Uterus (tissue), 4 donors: Measurements from ENCODE around the gene MR1. TPM values are rescaled to one million over a fixed set of nuclear protein-coding genes. Genes with fewer than 3 reads are reported as not detected.

Source experiments
- DNase-seq, 2 donors: peaks; one replicate each; pipeline ENCODE4 v3.0.0-alpha.2; 2019 to 2020
- H3K27ac ChIP-seq, 2 donors: fragments of 200-600 bp; sonication (generic); 1 replicate in 1 of 2; 2 replicates in 1 of 2; pipeline ENCODE4 v1.5.1; 2016 to 2018
- H3K27me3 ChIP-seq, 2 donors: fragments of 200-600 bp; sonication (generic); one replicate each; pipeline ENCODE4 v1.5.1; 2018 to 2019; ENCODE audit warnings: control low read depth in 1 of 2
- H3K36me3 ChIP-seq, 2 donors: fragments of 200-600 bp; sonication (generic); one replicate each; pipeline ENCODE4 v1.5.1; 2019; ENCODE audit warnings: control low read depth in 1 of 2
- H3K4me1 ChIP-seq, 2 donors: fragments of 200-600 bp; sonication (generic); one replicate each; pipeline ENCODE4 v1.5.1; 2018 to 2019; ENCODE audit warnings: control low read depth in 1 of 2
- H3K4me3 ChIP-seq, 2 donors: fragments of 200-600 bp; sonication (generic); 1 replicate in 1 of 2; 2 replicates in 1 of 2; pipeline ENCODE4 v1.5.1; 2018 to 2019; ENCODE audit warnings: mild to moderate bottlenecking in 1 of 2
- H3K9me3 ChIP-seq, 2 donors: fragments of 200-600 bp; sonication (generic); one replicate each; pipeline ENCODE4 v1.5.1; 2019; ENCODE audit warnings: control low read depth in 1 of 2
- POLR2A ChIP-seq, 2 donors: fragments of 450-650 bp; IDR thresholded peaks; one replicate each; pipeline ENCODE4 v1.6.1; 2016; ENCODE audit warnings: antibody characterized with exemption in 2 of 2, mild to moderate bottlenecking in 1 of 2, moderate library complexity in 1 of 2
- intact Hi-C: fragments of 100-400 bp; cut with DNase I; formaldehyde crosslinking; loops from one replicate; pipeline ENCODE4 v1.15.1; 2023; ENCODE audit warnings: low total_unique reads
- total RNA-seq, 4 donors: library from RNA; depleted of rRNA in 3 of 4; stranded (reverse); fragments of >200 nt in 3 of 4; gene quantifications; one replicate each; pipeline versions ENCODE4 v1.1.0 to v1.2.4, GENCODE V29; 2014 to 2023
- TF ChIP-seq, protein P1 (sequence below), 4 experiments: fragments of 200-600 bp in 2 of 4; fragments of 450-650 bp in 2 of 4; sonication (generic) in 2 of 4; IDR thresholded peaks; one replicate each; pipeline ENCODE4 v1.5.1; 2016 to 2019; ENCODE audit warnings: antibody characterized with exemption in 4 of 4, mild to moderate bottlenecking in 2 of 4, moderate library complexity in 1 of 4
- donor health status: DM: yes; HTN: yes; CAD: no.

MR1 gene
- total RNA-seq: 10 to 100 TPM; 13.8 to 29.7 (median 16.2) TPM

GRCh38 chr1:181033799-181034451, at the start of gene MR1:
Gene MR1, plus strand, starts transcription at chr1:181033983. Its CDS starts 25 bp downstream, at chr1:181034008.
- TF ChIP-seq POLR2A (IDR thresholded peaks at IDR 0.05): peak; percentile 45 to 90
- TF ChIP-seq, protein P1, sequence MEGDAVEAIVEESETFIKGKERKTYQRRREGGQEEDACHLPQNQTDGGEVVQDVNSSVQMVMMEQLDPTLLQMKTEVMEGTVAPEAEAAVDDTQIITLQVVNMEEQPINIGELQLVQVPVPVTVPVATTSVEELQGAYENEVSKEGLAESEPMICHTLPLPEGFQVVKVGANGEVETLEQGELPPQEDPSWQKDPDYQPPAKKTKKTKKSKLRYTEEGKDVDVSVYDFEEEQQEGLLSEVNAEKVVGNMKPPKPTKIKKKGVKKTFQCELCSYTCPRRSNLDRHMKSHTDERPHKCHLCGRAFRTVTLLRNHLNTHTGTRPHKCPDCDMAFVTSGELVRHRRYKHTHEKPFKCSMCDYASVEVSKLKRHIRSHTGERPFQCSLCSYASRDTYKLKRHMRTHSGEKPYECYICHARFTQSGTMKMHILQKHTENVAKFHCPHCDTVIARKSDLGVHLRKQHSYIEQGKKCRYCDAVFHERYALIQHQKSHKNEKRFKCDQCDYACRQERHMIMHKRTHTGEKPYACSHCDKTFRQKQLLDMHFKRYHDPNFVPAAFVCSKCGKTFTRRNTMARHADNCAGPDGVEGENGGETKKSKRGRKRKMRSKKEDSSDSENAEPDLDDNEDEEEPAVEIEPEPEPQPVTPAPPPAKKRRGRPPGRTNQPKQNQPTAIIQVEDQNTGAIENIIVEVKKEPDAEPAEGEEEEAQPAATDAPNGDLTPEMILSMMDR (IDR thresholded peaks at IDR 0.05): peak in 1 of 4 experiments; percentile 2
- H3K4me3 ChIP-seq: peak within 1 kb of the TSS; percentile 27 to 41
- no peaks in the 10 kb centered on the region for H3K9me3 ChIP-seq
- H3K27me3 ChIP-seq: no peaks in the 10 kb centered on the region
- peaks cover 4 to 10% of the 10 kb centered on the region in 2 donors for H3K4me1 ChIP-seq
- no peaks in the 10 kb centered on the region for H3K36me3 ChIP-seq
- peak within 1 kb of the TSS; percentile 82 to 98 for H3K27ac ChIP-seq
- intact Hi-C loops: no loop called here
- peak in 1 of 2 donors; percentile 48 for DNase-seq

DNA sequence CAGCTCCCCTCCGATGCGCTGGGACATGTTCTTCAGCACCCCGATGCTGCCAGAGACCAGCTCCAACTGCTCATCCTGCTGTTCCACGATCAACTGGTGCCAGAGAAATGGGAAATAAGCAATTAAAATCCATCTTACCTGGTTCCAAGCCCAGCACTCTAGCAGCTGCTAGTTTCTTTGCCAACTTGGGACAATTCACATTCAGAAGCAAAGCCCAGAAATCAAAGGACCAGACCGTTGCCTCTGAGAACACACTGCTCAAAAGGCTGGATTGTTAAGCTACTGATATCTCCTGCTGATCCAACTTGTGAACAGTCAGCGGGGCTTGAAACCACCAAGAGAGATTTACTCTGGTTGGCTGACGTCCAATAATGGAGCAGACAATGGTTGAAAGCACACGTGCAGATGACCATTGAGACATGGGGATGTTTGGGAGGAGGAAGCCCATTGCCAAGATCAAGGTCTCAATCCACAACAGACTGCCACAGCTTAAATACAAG, 45.5 kb upstream of the MR1 start:
- Histone ChIP-seq H3K27me3 (no peaks in the 10 kb centered on the region), H3K4me3 (no peak overlapping the region), H3K4me1 (no peaks in the 10 kb centered on the region), H3K36me3 (no peaks in the 10 kb centered on the region), H3K9me3 (no peaks in the 10 kb centered on the region), H3K27ac (no peak overlapping the region)
- TF ChIP-seq, protein P1 (IDR thresholded peaks at IDR 0.05): no peak
- no peak for TF ChIP-seq POLR2A (IDR thresholded peaks at IDR 0.05)
- no peak for DNase-seq
- intact Hi-C loops: no loop called here

GRCh38 chr1:180994262-180994661, 39.5 kb upstream of the MR1 start:
- intact Hi-C loops: no loop called here
- TF ChIP-seq POLR2A (IDR thresholded peaks at IDR 0.05): no peak
- TF ChIP-seq, protein P1 (IDR thresholded peaks at IDR 0.05): no peak
- peaks cover 0 to 5% of the 10 kb centered on the region in 2 donors for H3K4me1 ChIP-seq
- H3K27ac ChIP-seq: no peak overlapping the region
- H3K27me3 ChIP-seq: no peaks in the 10 kb centered on the region
- H3K9me3 ChIP-seq: no peaks in the 10 kb centered on the region
- no peaks in the 10 kb centered on the region for H3K36me3 ChIP-seq
- no peak for DNase-seq
- H3K4me3 ChIP-seq: no peak overlapping the region

DNA sequence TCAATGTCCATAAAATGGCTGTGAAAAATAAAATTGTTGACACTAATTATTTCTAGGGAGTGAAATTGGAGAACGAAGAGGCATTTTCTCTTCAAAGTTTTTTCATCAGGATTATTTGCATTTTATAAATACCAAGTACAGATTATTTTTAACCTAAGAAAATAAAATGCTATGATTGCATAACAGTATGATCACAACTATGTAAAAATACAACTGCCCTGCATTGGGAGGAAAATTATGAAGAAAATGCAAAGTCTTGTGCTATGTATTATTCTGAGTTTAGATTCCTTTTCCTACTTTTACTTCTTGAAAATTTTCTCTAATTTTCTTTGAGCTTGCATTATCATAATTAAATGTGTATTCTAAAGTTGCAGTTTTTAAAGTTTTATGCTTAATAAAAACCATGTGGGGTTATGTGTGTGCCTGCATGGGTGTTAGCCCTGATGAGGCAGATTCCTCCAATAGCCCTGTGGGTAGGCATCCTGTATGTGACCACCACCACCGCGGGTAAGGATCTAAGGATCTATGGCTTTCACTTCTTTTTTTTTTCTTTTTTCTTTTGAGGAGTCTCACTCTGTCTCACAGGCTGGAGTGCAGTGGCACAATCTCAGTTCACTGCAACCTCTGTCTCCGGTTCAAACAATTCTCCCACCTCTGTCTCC, 35.8 kb upstream of the MR1 start:
- TF ChIP-seq POLR2A (IDR thresholded peaks at IDR 0.05): no peak
- TF ChIP-seq, protein P1 (IDR thresholded peaks at IDR 0.05): no peak
- Histone ChIP-seq H3K9me3 (no peaks in the 10 kb centered on the region), H3K4me3 (no peak overlapping the region), H3K4me1 (peaks cover 0 to 5% of the 10 kb centered on the region in 2 donors), H3K27me3 (no peaks in the 10 kb centered on the region), H3K36me3 (no peaks in the 10 kb centered on the region), H3K27ac (peak overlapping the region in 1 of 2 donors; percentile 12)
- DNase-seq: no peak
- intact Hi-C loops: no loop called here
